Fibroblast of villous mesenchyme (primary cell): ENCODE data around the gene COG5. TPM values are rescaled to one million over a fixed set of nuclear protein-coding genes. Genes with fewer than 3 reads are reported as not detected.
A peak's percentile ranks its signal among the peaks of the same experiment; 100 is the strongest.

Source experiments
- DNase-seq: peaks from one replicate; pipeline ENCODE4 v3.0.0-alpha.2; 2010; ENCODE audit warnings: low read depth
- H3K4me3 ChIP-seq: 2 replicates; pipeline ENCODE4 v1.5.1; 2011; ENCODE audit warnings: low read depth, mild to moderate bottlenecking, low read length
- total RNA-seq: library from RNA; depleted of rRNA; stranded (reverse); fragments of >200 nt; gene quantifications from 2 replicates; pipeline ENCODE4 v1.2.3, GENCODE V29; 2012
- TF ChIP-seq, protein P1 (sequence below): IDR thresholded peaks from 2 replicates; pipeline ENCODE4 v1.5.1; 2012; ENCODE audit warnings: low read depth, mild to moderate bottlenecking, low read length; ENCODE audit not compliant: insufficient read depth

Gene COG5
- total RNA-seq, 1 donor, result 32.0 TPM

DNA sequence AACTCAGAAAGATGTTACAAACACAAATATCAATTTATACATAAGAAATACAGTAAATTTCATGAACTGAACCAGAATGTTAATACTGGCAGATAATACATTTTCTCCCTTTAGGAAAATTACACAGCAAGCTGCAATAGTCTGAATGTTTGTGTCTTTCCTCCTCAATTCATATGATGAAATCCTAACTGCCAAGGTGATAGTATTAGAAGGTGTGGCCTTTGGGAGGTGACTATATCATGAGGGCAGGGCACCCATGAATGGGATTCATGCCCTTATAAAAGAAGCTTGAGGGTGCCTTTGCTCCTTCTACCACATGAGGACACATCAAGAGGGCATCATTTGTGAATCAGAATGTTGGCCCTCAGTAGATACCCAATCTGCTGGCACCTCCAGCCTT is 158.2 kb downstream of the COG5 start:
- TF ChIP-seq, protein P1, sequence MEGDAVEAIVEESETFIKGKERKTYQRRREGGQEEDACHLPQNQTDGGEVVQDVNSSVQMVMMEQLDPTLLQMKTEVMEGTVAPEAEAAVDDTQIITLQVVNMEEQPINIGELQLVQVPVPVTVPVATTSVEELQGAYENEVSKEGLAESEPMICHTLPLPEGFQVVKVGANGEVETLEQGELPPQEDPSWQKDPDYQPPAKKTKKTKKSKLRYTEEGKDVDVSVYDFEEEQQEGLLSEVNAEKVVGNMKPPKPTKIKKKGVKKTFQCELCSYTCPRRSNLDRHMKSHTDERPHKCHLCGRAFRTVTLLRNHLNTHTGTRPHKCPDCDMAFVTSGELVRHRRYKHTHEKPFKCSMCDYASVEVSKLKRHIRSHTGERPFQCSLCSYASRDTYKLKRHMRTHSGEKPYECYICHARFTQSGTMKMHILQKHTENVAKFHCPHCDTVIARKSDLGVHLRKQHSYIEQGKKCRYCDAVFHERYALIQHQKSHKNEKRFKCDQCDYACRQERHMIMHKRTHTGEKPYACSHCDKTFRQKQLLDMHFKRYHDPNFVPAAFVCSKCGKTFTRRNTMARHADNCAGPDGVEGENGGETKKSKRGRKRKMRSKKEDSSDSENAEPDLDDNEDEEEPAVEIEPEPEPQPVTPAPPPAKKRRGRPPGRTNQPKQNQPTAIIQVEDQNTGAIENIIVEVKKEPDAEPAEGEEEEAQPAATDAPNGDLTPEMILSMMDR, result no peak
- H3K4me3 ChIP-seq, result no peak overlapping the region
- DNase-seq, result no peak

DNA sequence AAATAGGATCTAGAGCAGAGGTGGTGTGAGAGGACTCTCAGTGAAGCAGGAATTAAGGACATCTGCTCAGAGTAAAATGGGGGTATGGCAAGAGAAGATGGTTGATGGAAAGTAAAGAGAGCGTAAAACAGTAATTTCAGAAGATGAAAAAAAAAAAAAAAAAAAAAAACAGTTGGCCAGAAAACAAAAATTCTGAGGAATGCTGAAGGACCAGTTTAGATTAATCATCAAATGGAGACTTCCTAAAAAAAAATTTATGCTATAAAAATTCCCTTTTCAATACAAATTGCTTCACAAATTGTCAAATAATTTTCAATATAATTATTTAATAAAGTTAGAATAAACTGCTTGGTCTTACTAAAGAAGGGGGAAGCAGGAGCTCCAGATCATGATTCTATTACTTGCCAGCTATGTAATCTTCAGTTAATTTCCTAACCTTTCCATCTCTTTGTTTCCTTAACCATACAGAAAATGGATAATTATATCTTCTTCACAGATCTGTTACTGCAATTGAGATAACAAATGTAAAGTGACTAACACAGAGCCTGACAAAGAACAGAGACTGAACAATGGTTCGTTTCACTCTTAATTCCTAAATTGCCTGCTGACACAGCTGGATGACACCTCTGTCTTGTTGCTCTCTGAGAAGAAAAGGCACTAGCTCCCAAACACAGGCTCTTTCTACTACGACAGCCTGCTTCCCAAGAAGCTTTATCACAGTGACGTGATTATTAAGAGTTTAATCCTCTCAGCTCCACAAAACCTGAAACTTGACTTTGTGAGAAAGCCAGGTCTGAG is 158.8 kb downstream of the COG5 start:
- DNase-seq, result no peak
- H3K4me3 ChIP-seq, result no peak overlapping the region
- TF ChIP-seq, protein P1, result no peak

DNA sequence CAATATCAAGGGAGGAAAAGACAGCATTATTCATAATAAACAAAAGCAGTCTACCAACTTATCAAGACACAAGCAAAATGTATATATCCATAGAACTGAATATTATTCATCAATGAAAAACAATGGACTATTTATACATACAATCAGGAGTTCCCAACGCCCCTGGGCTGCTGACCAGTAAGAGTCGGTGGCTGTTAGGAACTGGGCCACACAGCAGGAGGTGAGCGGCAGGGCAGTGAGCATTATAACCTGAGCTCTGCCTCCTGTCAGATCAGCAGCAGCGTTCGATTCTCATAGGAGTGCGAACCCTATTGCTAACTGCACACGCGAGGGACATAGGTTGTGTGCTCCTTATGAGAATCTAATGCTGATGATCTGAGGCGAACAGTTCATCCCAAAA is 165.6 kb downstream of the COG5 start:
- TF ChIP-seq, protein P1, result no peak
- no peak for DNase-seq
- H3K4me3 ChIP-seq, result no peak overlapping the region

DNA sequence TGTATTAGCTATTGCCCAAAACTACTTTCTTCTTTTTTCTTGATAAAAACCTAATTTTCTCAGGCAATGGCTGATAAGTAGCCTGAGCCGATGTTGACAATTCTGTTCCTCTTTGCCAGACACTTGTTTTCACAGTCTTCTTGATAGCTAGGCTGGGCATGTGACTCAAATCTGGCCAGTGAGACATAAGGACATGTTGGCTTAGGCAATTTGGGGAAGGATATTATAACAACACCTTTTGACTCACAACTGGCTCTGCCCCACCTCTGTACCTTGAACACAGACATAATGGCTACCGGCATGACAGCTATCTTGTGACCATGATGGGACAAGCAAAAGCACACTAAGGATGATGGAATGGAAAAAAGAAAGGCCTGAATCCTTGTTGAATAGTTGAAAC is 166.7 kb downstream of the COG5 start:
- H3K4me3 ChIP-seq, result no peak overlapping the region
- DNase-seq, result no peak
- TF ChIP-seq, protein P1, result no peak

DNA sequence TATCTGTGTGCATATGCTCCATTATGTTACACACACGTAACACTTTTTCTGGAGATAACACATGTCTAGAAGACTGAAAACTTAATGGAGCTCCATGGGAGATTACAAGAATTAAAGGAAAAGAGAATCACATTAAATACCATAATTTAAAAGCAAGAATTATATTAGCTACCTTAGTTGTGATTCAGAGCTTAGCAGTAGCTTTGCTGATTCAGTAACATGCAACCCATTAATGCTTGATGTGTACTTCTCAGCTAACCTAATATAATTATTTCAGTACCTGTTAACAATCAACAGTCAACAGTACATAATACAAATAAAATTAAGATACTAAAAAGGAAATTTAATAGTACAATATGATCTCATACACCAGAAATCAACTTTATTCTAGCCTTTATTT is 167.6 kb downstream of the COG5 start:
- TF ChIP-seq, protein P1, result no peak

DNA sequence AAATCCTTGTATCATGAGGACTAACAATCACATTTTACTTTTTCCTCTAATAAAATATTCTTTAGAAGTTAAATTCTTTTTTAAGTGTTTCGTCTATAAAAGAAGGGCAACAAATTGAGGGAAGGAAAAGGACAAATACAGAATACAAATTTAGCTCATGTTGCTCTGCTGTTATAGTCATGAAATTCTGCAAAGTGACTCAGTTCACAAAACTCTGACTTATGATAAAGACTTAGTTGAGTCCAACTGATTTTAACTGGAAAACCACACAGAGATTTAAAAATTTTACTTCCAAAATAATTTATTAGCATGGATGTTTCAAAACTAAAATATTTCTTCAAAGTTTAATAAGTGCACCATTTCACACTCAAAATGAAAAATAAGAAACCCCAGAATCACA is 168.9 kb downstream of the COG5 start:
- H3K4me3 ChIP-seq, result no peak overlapping the region
- peak; percentile 36 for DNase-seq
- TF ChIP-seq, protein P1, result no peak

More for the DNA sequence above, 167.6 kb downstream of the COG5 start:
- no peak overlapping the region for H3K4me3 ChIP-seq
- DNase-seq, result no peak

DNA sequence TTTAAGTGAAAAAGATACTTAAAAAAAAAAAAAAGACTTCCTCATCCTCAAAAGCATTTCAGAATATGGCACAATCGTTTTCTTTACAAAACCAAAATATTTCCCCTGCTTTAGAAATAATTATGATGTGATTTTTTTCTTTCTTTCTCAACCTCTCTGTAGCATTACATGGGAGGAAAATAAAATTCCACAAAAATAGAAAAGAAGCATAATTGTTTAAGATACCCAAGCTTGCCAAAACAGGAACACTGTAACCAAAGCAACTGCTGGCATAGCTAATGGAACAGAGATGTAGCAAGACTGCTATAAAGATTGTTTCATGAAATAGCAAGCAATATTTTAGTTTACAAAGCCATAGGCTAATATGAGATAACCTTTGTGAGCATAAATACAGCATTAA is 169.4 kb downstream of the COG5 start:
- peak; percentile 49 for DNase-seq
- TF ChIP-seq, protein P1, result no peak
- no peak overlapping the region for H3K4me3 ChIP-seq
